Activated CD4-positive, alpha-beta T cell treated with anti-CD3 and anti-CD28 coated beads for 1 hour (primary cell): ENCODE measurements around the gene G6PC3.

Experiments
- DNase-seq: peaks from one replicate; pipeline ENCODE4 v3.0.0-alpha.2; 2020

Gene G6PC3

GRCh38 chr17:44062871-44063270 is 7.7 kb upstream of the G6PC3 start:
- no peak for DNase-seq

- DNase-seq: no peak
Observed at GRCh38 chr17:44063704-44064639, 6.6 kb upstream of the G6PC3 start.

DNA sequence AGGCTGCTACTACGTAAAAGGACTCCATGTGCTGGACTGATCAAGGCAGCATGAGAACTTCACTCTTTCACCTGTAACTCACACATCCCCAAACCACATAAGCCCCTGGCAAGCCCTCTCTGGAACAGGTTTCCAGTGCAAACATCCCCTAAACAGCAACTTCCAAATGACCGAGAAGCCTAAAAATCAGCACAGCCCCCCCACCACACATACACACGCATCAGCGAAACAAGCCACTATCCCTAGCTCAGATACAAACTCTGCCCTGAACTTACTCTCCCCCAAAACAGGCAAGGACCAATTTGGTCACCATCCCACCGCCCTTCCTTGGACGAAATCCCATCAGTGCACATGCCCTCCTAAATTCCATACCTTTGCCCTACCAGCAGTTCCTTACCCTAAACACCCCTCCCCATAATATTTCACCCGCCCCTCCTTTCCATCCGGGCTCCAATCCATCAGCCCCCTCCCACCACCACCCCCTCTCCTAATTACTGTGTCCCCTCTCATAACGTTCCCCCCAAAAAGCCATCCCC is 4.8 kb upstream of the G6PC3 start:
- DNase-seq: no peak

GRCh38 chr17:44066204-44066930 is 4.2 kb upstream of the G6PC3 start, which contains the start of gene LSM12:
Gene LSM12, minus strand, starts transcription at chr17:44066671. Its CDS starts 84 bp downstream, at chr17:44066587.
- peak; percentile 83 for DNase-seq

DNA sequence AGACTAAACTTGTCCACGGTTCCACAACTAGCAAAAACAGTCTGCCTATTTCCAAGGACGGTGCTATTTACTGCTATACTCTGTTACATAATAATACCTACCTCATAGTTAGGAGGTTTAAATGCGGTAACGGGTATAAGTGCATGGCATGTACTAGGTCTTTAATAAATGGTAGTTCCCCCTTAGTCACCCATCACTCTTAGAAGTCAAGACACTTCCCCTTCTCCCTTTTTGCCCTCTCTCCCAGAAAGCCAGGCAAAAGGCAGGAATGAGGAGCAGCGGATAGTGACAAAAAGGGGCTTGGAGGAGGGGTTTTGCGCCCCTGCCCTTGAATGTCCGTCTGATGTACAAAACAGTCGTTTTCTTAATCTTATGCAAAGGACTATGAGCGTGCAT is 3.0 kb upstream of the G6PC3 start:
- DNase-seq: no peak

- no peak for DNase-seq
Observed at GRCh38 chr17:44069974-44070454, 521 bp upstream of the G6PC3 start.

DNA sequence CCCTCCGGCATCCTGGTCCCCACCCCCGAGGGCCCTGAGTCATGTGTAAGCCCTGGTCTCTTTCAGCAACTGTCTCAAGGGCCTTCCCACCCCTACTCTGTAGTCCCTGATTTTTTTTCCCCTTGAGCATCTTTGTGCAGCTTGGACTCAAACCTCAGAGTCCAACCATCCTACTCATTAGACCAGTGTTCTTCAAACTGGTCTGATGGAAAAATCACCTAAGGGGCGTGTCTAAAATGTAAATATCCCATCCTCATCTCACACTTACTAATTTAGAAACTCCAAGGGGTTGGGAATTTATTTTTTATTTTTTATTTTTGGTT is 624 bp downstream of the G6PC3 start:
- no peak for DNase-seq

DNA sequence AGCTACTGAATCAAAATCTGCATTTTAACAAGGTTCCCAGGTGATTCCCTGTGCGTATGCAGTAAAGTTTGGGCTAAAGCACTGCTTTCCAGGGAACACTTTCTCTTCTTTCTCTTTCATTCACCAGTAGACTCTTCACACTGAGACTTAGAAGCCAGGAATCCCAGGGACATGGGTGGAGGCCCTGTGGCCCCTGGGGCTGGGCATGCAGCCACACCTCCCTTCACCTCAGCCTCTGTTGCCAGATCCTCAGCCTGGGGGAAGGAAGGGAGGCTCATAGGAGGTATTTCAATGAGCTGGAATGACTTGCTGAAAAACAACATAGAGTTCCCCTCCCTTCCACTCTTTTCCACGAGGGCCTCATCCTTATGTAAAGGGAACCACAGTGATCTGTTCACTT is 1.2 kb downstream of the G6PC3 start:
- DNase-seq: no peak

- no peak for DNase-seq
Observed at GRCh38 chr17:44074231-44074910, 3.8 kb downstream of the G6PC3 start.

- DNase-seq: no peak
Observed at GRCh38 chr17:44074911-44075285, 4.4 kb downstream of the G6PC3 start.

- DNase-seq: no peak
Observed at GRCh38 chr17:44075598-44076293, 5.2 kb downstream of the G6PC3 start.

DNA sequence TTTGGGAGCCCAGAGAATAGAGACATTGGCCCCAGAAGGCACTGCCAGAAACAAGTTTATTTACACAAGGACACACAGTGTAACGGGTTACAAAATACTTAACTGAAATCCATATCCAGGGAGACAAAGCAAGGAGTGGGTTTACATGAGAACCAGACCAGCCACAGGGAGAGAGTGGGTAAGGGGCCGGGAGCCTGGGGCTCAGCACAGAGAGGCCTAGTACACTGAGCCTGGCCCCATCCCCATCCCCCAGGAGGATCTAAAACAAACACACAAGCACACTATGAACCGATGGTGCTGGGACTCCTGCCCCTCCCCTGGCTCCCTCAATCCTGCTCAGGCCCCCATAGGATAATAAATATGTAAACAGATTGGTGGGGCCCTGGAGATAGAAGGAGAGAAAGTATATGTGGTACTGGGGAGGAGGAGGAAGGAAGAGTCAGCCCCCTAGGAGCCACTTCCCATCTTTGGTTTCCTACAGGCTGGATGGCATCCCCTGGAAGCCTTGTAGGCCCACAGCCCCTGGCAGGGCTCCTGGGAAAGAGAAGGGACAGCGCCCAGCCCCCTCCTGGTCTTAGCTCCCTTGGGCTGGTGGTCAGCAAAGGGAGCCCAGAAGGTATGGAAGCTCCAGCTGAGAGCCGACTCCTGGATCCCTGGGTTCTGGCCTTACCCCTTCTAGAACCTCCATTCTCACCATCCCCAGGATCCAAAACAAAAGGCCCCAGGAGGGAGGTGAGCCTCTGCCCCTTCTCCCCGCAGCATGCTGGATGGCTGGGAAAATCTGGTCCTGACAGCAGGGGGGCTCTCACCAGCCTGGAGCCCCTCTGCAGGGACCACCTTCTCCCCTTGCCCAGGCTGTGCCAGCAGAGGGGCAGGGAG is 6.4 kb downstream of the G6PC3 start:
- no peak for DNase-seq

DNA sequence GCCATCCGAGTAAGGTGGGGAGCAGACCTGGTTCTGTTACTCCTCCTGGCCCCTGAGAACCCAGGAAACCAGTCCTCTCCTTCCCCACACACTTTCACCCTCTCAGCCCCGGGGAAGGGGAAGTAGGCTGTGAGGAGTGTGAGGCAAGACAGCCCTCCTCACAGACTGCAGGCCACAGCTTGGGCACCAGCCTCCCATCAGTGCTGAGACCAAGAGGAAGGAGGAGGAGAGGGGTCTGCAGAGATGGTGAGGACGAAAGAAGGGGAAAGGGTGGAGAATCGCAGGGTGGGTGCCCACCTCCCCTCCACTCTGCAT is 7.0 kb downstream of the G6PC3 start:
- DNase-seq: no peak

GRCh38 chr17:44078412-44078811 is 7.9 kb downstream of the G6PC3 start:
- no peak for DNase-seq

- DNase-seq: no peak
Observed at GRCh38 chr17:44079877-44080821, 9.6 kb downstream of the G6PC3 start.

DNA sequence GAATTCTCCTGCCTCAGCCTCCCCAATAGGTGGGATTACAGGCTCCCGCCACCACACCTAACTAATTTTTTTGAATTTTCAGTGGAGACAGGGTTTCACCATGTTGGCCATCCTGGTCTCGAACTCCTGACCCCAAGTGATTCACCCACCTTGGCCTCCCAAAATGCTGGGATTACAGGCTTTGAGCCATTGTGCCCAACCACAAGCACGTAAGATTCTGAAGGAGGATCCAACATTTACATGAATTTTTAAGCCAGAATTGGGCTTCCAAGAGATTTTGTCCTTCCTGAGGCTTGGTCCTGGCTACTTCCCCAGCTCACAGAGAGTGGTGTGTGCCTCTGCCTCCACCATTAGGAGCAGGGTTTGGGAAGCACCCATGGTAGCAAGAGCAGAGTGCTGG is 11.1 kb downstream of the G6PC3 start:
- no peak for DNase-seq

GRCh38 chr17:44082256-44082927 is 11.9 kb downstream of the G6PC3 start:
- no peak for DNase-seq

DNA sequence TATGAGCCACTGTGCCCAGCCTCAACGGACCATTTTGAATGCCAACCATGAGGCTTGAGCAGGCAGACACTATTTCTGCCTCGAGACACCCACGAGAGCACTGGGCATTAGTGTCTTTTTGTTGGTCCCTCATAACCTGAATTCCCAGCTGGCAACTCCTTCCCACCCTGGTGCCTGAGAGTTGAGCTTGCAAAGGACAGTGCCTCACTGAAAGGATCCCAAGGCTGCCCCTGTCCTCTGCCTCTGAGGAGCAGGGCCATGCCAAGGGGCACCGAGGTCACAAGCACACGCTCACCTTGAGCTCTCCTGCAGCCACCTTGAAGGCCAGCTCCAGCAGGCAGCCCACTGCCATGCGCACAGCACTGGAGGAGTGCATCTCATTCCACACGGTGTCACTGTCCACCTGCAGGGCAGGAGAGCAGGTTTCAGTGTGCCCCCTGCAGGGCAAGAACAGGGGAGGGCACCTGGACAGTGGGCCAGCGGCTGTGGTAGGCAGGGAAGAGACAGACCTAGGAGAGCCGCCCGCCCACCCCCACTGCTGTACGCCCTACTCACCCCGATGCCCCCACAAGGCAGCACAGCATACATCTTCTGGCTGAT is 12.8 kb downstream of the G6PC3 start:
- no peak for DNase-seq

DNA sequence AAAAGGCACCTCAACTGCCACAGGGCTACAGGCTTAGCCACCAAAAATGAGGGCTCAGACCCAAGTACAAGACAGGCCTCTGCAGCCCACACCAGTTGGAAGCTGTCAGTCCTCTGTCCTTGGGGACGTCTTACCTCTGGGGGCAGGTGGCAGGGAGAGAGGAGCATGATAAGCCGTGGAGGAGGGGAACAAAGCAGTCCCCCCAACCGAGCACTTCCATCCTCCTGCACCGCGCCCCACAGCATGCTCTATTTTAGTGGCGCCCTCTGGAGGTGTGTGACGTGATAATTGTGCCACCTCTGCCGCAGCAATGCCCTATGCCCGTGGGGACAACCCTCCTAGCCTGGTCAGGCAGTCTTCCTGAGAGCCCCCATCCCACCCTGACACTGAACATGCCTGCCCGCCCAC is 13.6 kb downstream of the G6PC3 start:
- DNase-seq: no peak

GRCh38 chr17:44084921-44085320 is 14.4 kb downstream of the G6PC3 start:
- no peak for DNase-seq
